RPMI8226 (cell line): Measurements from ENCODE around the gene GFM1.
A peak's percentile ranks its signal among the peaks of the same experiment; 100 is the strongest.

Experiments
- DNase-seq: peaks from one replicate; pipeline ENCODE4 v3.0.0-alpha.2; 2015

GFM1 gene

DNA sequence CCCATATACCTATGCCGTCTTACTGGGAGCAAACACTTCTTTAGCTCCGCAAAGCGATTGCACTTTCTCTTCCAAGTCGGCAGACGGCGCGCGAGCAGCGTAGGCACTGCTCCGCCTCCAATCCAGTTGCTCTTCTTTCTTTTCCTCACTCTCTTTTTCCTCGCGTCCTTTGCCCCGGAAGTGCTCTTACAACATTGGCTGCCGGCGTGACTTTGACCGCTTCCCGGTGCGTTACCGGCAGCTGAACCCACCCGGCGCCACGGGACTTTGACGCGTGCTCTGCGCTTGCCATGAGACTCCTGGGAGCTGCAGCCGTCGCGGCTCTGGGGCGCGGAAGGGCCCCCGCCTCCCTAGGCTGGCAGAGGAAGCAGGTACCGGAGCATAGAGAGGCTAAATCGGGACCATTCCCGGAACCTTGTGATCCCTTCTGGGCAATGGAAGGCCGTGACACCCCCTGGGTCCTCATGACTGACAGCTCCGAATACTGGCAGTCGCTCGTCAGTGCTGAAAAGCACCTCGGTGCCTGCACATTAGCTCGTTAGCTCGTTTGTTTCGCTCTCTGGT lies at the start of gene GFM1:
Gene GFM1 (plus strand): TSS at position 183 of the 564 bp plus-strand sequence. CDS start 108 bp downstream, at position 291.
- peak; percentile 99 for DNase-seq

DNA sequence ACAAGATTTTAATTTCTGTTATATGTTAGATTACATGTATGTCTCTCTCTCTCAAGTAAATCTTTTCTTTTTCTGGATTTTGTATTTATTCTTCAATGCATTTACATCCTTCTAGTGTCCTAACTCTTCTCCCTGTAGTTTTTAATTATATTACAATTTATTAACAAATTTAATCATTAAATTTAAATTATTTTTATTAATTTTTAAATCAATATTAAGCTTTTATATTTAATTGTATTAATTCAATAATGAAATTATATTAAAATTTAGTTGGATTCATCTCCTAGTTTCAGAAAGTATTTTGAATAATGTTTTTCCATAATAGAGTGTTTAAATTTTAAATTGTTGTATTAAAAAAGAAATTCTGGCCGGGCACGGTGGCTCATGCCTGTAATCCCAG lies 43.5 kb upstream of the GFM1 start:
- DNase-seq = no peak

DNA sequence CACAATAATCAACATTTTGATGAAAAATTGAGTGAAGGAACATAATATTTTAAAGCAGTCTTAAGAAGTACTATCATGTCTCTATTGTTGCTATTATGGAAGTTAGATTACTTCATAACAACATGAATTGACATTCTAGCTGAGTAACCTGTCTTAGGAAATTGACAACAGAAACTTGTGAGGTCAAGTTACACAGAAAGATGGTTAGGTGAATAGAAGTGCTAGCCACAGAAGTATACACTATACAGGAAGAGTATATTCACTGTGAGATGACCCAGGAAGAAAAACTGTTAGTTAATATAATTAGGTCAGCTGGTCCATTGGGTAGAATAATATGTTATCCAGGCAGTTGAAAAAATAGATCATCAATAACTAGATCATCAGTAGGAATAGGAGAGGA lies 42.1 kb upstream of the GFM1 start:
- DNase-seq = no peak

DNA sequence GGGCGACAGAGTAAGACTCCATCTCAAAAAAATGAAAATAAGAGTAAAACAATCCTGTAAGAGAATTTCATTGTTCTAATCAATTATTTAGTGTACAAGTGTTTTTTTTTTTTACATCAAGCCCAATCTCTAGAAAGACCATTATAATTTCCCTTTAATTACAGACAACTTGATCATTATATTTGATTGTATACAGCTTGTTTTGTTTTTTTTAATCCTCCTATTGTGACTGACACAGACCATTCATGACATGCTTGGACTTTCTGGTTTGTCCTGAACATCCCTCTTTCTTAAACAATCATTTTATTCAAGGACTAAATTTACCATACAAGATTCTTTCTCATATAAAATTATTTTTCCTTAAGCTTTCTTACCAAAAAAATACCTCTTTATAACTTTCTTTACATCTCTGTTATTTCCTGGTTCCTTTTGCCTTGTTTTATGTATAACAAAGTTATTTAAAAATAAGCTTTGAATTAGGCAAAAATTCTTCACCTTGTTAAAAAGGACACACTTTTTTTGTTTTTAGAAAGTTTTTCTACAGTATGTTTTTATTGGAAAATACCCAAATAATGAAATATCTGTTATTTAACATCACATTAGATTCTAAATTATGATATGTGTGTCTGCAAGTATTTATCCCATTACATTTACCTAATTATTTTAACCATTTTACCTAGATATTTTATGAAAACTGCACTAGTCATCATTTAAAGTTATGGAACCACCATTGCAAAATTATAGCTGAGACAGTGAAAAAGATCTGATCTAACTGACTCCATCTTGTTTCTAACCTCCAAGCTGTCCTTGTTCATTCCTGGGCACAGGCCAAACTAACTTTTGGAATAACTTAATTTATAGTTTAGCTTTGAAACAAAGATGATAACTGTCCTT lies 26.1 kb upstream of the GFM1 start:
- no peak for DNase-seq

DNA sequence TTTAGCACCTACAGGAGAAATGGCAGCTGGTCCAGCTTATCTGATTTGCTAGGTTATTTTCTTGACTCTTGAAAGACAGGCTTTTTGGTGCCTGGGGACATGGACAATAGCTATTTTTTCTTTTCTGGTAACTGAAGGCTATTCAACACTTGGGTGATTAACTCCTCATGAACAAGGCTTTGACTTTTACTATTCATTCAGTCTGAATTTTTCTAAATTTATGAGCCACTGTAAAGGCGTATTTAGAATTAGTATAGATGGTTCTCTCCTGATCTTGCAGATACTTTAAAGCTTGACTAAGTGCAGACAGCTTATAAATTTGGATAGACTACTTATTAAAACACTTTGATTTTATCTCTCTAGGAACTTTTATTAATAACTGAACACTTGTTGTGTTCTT lies 18.4 kb upstream of the GFM1 start:
- DNase-seq = no peak

DNA sequence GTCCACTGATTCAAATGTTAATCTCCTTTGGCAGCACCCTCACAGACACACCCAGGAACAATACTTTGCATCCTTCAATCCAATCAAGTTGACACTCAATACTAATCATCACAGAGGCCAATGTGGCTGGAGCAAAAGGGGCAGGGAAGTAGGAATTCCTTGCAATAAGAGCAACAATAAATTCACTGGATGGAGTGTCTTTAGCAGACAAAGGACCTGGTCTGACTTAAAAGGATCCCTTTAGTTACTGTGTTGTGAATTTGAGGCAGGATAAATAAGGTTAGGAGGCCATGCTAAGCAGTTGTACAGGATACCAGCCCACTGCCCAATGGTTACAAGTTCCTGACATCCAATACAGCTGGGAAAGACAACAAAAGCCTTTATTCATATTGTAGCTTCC lies 12.3 kb upstream of the GFM1 start:
- DNase-seq = no peak

DNA sequence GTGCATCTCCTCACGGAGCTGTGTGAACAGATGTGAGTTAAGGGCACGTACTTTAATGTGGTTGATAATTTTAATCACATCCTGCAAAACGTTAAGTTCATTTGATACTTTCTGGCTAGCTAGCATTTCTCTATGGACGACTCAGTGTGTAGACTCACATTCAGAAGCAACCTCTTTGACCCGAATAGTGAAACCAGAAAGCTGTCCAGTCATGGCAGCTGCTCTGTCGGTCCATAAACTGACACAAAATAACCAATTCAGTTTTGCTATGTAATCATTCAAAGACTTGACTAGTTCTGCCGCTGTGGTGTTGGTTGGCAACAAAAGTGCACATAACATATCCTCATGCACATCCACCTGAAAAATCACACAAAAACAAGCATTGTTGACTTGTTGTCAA lies 3.7 kb upstream of the GFM1 start:
- DNase-seq = no peak

DNA sequence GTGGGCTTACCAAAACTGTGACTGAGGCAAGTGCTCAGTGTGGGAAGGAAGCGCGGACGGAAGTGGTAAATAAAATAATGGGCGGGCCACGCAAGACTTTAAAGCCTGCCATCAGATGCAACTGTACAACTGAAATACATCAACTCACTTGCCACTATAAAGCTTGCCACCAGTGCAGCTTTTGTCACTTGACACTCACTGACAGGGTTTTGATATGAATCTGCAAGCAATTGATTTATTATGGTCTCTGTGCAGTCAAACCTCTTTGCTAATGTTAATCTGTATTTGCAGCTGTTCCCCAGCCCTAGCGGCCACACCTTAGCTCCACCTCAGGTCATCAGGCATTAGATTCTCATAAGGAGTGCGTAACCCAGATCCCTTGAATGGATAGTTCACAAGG lies 2.3 kb upstream of the GFM1 start:
- no peak for DNase-seq

DNA sequence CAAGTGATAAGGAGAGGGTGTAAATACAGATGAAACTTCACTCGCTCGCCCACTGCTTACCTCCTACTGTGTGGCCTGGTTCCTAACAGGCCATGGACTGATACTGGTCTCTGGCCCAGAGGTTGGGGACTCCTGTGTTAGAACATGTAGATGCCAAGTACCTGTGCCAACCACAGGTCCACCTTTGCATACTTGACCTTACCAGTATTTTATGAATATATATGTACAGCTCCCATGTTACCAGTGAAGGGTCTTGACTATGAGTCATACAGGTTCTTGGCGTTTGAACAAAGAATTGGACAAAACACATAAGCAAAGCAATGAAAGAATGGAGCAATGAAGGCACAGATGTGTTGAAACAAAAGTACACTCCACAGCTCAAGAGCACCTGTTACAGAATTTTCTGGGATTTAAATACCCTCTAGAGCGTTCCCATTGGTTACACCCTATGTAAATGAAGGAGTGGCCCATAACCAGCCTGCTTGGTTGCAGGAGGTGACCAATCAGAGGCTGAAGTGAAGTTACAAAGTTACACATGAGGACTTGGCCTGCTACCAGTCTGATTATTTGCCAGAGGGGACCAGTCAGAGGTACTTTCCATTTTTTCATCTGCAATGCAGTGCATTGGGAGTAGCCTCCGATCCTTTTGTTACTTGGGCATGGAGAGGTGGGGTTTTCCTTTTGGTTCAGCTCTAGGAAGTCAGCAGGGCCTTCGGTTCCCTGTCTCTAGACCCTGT lies 1.7 kb upstream of the GFM1 start:
- DNase-seq = no peak

DNA sequence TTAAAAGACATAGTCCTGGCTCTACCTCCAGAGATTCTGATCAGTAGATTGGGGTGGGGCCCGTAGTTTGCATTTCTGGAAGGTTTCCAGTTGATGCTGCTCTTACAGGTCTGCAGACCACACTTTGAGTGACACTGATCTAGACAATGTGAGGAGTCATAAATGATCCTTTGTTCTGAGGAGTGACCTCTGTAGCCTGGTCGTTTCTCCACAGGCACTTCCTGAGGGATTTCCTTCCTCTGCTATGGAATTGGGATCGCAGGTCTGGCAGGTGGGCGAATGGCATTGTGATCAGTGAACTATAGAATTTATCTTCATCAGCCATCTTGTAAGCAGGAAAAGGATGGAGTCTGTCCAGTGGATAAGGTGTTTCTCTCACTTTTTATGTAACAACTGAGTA lies 5.5 kb downstream of the GFM1 start:
- no peak for DNase-seq

DNA sequence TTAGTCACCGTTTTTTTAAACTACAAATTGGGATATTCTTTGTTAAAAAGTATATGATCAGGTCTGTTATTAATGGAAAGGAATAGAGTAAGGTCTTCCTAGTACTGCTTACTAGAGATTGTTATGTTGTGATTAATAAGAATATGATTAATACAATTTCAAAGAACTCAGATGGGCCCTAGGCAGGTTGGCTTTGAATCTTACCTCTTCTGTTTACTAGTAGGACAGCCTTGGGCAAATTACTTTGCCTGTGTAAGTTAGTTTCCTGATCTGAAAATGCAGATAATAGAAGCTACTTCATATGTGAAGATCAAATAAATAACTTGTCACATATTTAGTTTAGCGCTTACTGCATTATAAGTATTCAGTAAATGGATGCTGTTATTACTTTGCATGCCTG lies 6.9 kb downstream of the GFM1 start:
- no peak for DNase-seq

DNA sequence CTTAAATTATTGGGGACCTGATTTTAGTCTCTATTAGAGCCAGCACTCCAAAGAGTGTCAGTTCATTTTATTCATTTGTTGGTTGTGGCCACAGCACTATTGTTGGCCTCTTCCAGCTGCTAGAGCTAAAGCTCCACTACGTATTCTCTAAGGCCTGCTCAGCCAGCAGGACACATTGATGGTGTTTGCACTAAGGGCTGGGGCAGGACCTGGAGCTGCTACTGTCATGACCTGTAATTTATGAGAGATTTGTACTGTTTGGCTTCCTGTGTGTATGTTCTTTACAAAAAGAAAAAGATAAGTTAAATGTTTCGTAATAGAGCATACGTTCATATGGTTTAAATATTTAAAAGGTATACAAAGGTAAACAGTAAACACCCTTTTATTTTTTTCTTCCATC lies 8.1 kb downstream of the GFM1 start:
- DNase-seq = no peak

DNA sequence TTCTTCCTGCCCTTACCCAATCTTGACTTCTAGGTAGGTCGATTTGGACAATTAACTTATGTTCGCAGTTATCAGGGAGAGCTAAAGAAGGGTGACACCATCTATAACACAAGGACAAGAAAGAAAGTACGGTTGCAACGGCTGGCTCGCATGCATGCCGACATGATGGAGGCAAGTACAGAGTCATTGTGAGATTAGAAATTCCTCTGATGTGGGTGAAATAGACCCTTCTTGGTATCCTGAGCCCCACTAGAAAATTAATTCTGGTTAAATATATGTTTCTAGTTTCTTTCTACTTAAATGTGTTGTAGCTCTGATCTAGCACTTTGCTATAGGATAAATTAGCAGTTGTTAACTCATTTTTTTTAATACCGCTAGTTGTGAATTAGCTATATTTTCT lies 14.6 kb downstream of the GFM1 start:
- DNase-seq = no peak

DNA sequence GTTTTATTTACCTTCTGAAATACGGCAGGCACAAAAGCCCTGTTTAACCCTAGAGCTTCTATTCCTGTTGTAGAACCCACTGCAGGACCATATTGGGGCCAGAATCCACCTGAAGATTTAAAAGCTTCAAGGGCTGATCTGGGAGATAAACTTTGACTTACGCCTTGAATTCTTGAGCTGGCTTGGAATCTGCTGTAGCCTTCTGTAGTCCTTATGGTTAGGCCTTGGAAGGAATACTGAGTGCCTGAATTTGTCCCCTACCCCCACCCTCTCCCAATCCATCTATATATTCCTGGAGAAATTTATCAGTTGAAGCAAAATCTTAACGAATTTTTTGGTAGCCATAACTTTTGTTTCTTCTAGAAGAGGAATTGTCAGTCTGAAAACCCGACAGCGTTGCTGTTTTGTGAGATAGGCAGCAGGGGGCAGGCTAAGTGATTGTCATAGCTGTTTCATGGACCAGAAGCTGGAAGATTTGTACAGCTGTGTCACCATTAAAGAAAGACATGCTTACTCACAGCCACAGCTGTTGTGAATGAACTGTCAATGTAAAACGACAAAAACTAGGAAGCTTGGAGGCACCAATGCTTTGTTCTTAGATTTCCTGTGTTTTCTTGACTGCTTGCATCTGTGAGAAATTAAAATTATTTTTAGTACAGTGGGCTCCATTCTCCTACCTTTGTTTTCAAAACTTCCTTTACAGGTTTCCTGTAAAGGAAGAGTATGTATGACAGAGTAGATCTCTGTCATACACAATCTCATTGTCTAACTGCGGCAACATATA lies 15.3 kb downstream of the GFM1 start:
- peak; percentile 72 for DNase-seq

DNA sequence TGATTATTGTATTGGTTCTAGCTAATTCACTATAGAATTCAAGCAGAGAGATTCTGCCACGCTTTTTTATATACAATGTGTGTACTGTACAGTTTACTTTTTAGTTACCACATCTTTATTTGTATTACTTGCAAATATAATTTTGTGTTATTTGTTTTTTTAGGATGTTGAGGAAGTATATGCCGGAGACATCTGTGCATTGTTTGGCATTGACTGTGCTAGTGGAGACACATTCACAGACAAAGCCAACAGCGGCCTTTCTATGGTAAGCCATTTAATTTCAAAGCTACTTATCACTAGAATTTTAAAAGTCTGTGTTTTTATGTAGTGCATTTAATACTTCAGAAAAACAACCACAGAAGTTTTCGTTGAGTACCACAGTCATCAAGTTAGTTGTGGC lies 16.4 kb downstream of the GFM1 start:
- no peak for DNase-seq

DNA sequence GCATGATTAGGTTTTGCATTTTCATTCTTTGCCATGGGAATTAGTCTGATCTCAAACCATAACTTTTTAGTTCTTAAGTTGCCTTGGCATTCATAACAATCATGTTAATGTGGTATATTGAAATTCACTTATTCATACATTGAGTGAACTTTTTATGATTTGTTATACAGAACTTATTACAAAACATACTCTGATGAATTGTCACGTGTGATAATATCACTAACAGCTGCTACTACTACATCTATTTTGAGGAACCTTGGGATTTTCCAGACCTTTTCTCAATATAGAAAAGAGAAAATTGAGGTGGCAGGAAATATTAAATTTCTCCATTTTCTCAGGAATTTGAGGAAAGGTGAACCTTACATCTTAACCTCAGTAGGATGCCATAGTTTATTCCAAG lies 18.9 kb downstream of the GFM1 start:
- no peak for DNase-seq

DNA sequence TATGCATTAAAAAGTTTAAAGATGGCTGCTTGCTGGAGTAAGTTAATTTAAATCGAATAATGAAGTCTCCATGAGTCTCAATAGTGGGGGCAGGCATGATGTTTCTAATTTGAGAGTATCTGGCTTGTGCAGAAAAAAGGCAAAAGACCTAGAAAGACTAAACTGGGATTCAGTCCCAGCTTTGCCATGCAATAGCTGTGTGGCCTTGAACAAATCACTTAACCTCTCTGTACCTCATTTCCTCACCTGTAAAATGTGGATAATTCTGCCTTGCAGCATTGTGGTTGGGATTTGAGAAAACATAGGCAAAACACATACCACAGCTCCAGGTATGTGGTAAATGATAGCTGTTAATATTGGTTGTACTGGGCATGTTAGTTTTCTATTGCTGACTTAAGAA lies 19.5 kb downstream of the GFM1 start:
- no peak for DNase-seq

DNA sequence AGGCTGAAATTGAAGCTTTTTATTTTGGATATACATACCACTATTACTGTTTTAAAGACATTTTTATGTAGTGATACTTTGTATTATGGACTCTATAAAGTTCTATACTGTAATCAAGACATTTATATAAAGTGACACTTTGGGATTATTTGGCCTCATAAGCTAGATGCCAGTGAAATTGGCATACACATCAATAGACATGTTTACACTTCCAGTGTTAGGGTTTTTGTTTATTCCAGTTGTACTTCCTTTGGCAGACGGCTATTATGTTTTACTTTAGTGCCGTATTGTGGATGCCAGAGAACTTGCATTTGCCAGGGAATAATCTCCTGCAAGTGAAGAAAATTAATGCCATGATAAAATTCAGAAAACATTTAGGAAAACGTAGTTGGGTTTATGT lies 22.1 kb downstream of the GFM1 start:
- no peak for DNase-seq

DNA sequence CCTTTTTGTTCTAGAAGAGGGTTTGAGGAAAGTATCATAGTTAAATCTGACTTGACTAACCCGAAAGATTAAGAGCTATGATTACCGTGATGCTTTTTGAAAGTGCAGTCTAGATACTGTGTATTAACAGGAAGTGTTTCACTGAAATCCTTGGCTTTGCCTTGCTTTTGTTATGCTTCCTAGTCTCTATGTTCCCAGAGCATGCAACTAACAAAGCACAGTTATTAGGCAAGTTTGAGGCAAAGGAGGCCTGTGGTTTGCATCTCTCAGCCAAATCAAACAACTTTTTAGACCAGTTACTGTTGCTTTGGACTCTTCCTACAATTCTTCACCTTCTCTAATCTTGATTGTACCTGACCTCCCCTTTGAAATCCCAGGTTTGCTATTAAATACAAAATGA lies 24.2 kb downstream of the GFM1 start:
- no peak for DNase-seq

DNA sequence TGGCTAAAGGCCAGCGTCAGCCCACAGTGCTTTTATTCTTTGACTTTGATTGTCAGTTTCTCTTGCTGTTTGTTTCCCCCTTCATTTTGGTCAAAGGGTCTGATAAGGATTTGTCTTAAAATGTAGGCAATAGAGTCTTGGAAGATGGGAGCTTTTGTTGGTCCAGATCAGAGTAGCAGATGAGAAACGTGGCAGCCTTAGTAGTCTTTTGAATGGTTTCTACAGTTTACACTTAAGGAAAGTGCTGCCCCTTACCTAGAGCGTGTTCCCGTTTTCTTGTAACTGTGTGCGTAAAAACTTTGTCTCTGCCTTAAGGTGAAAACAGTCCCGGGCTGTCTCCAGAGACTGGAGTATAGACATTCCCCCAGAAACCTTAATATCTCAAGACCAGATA lies 27.5 kb downstream of the GFM1 start:
- DNase-seq = peak; percentile 7

DNA sequence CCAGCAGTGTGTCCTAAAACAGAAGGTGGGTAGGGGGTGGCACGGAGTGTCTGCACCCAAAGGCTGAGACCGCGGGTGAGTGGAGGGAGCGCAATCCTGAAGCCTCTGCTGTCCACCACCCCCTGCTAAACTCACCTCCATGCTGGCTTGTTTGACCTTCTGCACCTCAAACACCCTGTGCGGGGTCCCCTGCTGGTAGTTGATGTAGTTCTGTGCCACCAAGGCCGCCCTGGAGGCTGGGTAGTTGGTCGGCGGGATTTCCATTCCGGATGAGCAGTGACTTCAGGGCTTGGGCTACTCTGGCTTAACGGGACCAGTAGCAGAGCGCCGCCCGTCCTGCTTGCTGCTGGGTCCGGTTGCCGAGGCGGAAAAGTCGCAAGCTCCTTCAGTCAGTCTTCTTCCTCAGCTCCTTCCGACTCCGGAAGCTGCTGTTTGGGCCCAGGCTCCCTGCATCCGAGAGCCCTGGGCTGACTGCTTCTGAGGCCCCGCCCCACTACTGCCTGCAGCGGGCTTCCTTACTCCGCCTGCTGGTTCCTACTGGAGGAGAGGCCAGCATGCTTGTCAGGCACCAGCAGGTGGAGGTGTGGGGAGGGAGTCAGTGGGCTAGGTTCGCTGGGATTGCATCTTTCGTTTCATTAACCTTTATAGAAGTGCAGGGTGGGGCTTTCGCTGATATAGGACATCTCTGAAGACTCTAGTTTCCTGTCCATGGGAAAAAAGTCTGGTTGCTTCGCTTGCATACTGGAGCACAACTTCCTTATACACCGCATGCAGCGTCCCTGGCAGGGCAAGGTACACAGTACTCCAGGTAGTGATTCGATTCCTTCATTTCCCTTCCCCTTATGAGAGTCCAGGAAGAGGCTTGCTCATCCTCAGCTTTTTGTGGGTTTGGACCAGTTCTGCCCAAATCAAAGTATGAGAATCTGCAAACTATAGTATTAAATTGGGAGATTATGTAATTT lies 28.2 kb downstream of the GFM1 start, which contains the start of gene LXN:
Gene LXN (minus strand): TSS at position 434 of the 962 bp plus-strand sequence. CDS start 170 bp downstream, at position 264.
- DNase-seq = peak; percentile 99

DNA sequence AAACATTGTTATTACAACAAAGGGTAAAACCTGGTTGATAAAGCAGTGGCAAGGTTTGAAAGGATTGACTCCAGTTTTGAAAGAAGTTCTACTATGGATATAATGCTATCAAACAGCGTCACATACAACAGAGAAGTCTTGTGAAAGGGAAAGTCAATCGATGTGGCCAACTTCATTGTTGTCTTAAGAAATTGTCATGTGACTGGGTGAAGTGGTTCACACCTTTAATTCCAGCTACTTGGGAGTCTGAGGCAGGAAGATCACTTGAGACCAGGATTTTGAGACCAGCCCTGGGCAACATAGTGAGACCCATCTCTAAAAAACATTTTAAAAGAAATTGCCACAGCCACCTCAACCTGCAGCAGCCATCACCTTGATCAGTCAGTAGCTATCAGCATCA lies 34.4 kb downstream of the GFM1 start:
- no peak for DNase-seq
